Skin of body (tissue), 2 donors: ENCODE results near the gene PTPN12. TPM values are rescaled to one million over a fixed set of nuclear protein-coding genes. Genes with fewer than 3 reads are reported as not detected.
"Not testable (repeated sequence)": the region's sequence is repeated elsewhere in the genome, so short reads cannot be mapped to it uniquely, and the experiment has no call there.

Experiments
- DNase-seq: peaks from one replicate; lab custom pipeline; 2025; lab: John Stamatoyannopoulos, UW
- total RNA-seq: library from RNA; depleted of rRNA; stranded (reverse); fragments of >200 nt; gene quantifications from one replicate; pipeline ENCODE4 v1.2.3, GENCODE V29; 2014

Gene PTPN12
- 143 TPM for total RNA-seq

DNA sequence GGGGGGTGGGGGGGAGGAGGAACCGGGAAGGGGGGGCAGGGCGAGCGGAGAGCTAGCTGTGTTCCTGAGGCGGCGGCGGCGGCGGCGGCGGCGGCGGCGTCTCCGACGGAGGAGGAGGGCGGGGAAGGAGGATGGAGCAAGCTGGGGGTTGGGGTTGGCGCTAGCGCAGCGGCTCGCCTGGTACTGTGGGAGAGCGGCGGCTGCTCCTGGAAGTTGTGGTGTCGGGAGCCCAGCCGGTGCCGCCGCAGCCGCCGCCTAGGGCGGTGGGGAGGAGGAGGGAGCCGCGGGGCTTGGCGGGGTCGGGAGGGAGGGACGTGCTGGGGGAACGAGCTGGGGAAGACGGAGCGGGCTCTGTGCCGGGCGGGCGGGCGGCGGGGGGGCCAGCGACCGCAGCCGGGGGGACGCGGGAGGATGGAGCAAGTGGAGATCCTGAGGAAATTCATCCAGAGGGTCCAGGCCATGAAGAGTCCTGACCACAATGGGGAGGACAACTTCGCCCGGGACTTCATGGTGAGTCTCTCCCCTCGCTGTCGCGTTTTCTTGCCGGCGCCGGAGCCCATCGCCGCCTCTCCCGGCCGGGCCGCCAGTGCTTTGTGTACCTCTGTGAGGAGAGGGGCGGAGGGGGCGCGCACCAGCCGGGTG lies at the start of gene PTPN12:
PTPN12 (plus strand) TSS at position 160 of the 642 bp plus-strand sequence; CDS start at position 412, 252 bp downstream.
- peak; percentile 51 for DNase-seq

- no peak for DNase-seq
Observed at GRCh38 chr7:77488986-77489385, 48.1 kb upstream of the PTPN12 start.

DNA sequence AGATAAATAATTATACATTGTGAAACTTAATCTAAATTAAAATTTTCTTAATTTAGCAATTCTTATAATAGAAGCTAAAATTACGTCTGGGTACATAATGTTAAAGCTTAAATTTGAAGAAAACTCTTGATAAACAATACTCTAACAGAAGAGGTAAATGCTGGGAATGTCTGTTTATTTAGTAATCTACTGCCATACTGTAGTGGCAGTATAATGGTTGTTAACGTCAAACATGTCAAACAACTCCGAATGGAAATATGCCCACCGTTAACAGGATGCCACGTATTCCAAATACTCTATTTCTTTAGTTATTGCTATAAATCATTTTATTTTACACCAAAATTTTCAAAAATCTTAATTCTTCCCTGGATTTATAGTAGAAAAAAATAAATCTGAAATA lies 40.0 kb upstream of the PTPN12 start:
- no peak for DNase-seq

GRCh38 chr7:77498659-77499379 lies 38.3 kb upstream of the PTPN12 start:
- DNase-seq, result no peak

DNA sequence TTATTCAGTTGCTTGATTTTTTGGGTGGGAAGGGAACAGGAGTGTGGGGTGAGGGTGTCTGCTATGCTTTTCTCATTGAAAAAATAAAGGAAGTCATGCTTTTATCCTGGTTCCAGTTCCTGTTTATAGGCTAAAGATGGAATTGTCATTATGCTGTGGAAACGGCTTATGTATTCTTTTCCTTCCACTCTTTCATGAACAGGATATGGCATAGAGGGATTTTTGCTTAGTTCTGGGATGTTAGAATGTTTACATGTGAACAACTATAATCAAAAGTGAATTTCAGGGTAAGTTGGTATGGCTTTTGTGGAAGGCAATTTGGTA lies 35.9 kb upstream of the PTPN12 start:
- DNase-seq, result no peak

DNA sequence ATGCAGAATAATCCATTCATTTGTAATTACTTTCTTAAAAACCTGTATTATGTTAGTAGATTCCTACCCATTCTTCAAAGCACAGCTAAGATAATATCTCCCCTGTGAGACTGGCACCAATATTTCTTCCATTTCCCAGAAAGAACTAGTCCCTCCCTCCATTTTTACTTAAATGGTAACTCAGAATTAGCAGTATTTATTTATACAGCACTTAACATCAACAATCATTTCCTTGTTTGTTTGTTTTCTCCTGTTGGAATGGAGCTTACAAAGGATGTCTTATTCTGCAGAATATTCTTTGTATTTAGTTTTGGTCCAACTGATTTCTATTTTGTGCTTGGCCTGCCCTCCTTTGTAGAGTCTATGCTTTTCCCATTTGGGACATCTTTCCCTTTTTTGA lies 32.1 kb upstream of the PTPN12 start:
- DNase-seq, result no peak

DNA sequence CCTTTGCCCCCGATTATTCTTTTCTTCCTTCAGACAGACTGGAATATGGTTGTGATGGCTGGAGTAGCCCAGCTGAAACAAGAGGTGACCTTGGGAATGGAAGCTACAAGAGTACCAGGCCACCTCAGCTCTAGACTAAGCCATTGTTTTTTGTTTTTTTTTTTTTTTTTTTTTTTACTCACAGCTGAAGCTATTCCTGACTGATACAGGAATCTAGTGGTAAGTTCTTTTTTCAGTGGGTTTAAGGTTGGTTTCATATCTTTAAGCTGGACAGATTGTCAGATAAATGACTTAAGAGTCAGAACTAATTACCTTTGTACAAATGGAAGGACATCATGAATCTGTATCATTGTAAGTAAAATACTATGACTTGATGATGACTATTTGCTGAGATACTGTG lies 30.2 kb upstream of the PTPN12 start:
- DNase-seq, result no peak

GRCh38 chr7:77513002-77513670 lies 24.0 kb upstream of the PTPN12 start:
- not testable (repeated sequence) for DNase-seq

GRCh38 chr7:77516085-77516484 lies 21.0 kb upstream of the PTPN12 start:
- DNase-seq, result no peak

DNA sequence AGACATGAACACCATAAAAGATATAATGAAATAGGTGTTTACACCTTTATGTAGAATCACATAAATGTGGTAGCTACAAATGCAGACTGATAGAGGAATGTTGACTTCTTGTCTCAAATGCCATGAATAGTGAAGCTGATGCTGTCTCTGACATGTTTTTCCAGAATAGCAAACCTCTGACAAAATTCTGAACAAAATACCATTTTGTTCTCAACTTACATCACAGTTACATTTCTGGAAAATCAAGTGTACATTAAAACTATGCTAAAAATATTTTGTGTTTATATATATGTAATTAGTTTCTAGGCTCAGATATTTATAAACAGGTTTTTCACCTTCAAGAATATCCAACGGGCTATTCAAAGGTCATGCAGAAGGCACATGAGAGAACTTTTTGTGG lies 16.8 kb upstream of the PTPN12 start:
- DNase-seq, result no peak

DNA sequence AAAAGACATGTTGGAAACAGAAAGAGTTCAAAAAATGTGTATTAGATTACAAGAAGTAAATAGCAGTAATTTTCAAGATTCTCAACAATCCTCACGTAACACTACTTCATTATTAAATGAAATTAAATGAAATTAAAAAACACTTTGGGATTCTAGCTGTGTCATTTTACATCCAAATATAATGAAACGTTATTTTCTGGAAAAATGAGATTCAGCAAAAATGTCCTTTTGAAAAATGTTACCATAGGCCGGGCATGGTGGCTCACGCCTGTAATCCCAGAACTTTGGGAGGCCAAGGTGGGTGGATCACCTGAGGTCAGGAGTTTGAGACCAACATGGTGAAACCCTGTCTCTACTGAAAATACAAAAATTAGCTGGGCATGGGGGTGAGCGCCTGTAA lies 15.6 kb upstream of the PTPN12 start:
- DNase-seq, result not testable (repeated sequence)

DNA sequence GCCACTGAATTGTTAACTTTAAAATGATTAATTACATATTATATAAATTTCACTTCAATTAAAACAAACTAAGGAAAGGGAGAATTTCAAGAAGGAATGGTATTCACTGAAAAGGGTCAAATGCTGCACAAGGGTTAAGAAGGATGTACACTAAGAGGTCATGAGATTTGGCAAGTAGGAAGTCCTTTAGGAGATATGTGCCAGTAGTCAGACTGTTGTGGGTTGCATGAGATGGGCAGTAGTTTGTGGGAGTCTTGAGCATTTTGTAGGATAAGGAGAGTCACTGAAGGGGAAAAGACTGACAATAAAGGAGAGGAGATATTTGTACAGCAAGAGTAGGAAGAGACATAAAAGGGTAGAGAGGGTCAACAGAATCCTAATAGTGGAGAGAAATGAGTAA lies 12.4 kb upstream of the PTPN12 start:
- no peak for DNase-seq

GRCh38 chr7:77525231-77525630 lies 11.9 kb upstream of the PTPN12 start:
- no peak for DNase-seq

- DNase-seq, result no peak
Observed at GRCh38 chr7:77528368-77528767, 8.7 kb upstream of the PTPN12 start.

DNA sequence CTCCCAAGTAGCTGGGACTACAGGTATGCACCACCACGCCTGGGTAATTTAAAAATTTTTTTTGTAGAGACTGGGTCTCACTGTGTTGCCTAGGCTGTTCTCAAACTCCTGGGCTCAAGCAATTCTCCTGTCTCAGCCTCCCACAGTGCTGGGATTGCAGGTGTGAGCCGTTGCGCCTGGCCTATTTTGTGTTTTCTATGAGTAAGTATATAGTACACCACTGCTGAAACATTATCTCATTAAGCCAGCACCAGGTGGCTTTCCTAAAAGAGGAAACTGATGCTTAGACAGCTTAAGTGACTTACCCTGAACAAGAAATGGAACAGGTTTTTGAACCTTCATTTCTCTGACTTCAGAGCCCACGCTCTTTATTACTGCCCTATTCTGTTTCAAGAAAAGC lies 7.8 kb upstream of the PTPN12 start:
- no peak for DNase-seq

- DNase-seq, result no peak
Observed at GRCh38 chr7:77531038-77531437, 6.1 kb upstream of the PTPN12 start.

- no peak for DNase-seq
Observed at GRCh38 chr7:77532247-77532646, 4.8 kb upstream of the PTPN12 start.

- not testable (repeated sequence) for DNase-seq
Observed at GRCh38 chr7:77532732-77533131, 4.4 kb upstream of the PTPN12 start.

DNA sequence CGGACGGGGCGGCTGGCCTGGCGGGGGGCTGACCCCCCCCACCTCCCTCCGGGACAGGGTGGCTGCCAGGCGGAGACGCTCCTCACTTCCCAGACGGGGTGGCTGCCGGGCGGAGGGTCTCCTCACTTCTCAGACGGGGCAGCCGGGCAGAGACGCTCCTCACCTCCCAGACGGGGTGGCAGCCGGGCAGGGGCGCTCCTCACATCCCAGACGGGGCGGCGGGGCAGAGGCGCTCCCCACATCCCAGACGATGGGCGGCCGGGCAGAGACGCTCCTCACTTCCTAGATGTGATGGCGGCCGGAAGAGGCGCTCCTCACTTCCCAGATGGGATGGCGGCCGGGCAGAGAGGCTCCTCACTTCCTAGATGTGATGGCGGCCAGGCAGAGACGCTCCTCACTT lies 3.0 kb upstream of the PTPN12 start:
- not testable (repeated sequence) for DNase-seq

- DNase-seq, result no peak
Observed at GRCh38 chr7:77536017-77536412, 1.1 kb upstream of the PTPN12 start.

DNA sequence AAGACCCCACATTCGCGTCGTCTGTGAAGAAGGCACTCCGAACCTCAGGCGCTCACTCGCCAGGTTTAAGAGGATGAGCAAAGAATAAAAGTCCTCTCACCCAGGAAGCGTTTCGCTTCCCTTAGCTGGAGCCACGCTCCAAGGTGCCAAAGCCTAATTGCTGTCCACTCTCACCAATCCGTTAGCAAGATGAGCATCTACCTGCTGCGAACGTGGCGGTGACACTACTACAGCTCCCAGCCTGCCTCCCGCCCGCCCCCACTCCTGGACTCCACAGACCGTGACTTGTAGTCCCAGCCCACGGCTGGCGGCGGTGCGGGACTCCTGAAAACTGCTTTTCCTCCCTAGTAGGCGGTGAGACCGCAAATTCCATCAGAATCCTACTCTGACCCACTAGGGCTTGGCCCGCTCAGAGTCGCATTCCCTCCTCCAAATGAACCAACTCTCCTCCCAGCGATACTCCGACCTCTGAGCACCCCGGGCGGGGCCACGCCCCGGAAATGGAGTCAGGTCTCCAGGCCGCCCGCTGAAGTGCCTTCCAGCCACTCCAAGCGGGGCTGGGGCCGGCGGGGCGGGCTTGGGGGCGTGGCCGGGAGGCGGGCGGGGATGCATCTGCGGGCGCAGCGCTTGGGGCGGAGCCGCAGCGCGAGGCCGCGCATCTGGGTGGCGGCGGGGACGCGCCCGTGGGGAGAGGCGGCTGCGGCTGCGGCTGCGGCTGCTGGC lies 521 bp upstream of the PTPN12 start:
- peak; percentile 95 for DNase-seq

GRCh38 chr7:77537778-77538280 lies 734 bp downstream of the PTPN12 start:
- DNase-seq, result no peak
